Body of pancreas (tissue), 4 donors: ENCODE data around the gene A2M.

Source experiments
- POLR2A ChIP-seq, 3 donors: fragments of 450-650 bp; IDR thresholded peaks; one replicate each; pipeline ENCODE4 v1.6.1; 2016; ENCODE audit warnings: antibody characterized with exemption in 3 of 3, mild to moderate bottlenecking in 2 of 3
- TF ChIP-seq, protein P1 (sequence below), 7 experiments: fragments of 450-650 bp in 4 of 7; fragments of 200-600 bp in 3 of 7; sonication (generic) in 3 of 7; IDR thresholded peaks; one replicate each; pipeline ENCODE4 v1.5.1; 2016 to 2019; ENCODE audit warnings: antibody characterized with exemption in 7 of 7

DNA sequence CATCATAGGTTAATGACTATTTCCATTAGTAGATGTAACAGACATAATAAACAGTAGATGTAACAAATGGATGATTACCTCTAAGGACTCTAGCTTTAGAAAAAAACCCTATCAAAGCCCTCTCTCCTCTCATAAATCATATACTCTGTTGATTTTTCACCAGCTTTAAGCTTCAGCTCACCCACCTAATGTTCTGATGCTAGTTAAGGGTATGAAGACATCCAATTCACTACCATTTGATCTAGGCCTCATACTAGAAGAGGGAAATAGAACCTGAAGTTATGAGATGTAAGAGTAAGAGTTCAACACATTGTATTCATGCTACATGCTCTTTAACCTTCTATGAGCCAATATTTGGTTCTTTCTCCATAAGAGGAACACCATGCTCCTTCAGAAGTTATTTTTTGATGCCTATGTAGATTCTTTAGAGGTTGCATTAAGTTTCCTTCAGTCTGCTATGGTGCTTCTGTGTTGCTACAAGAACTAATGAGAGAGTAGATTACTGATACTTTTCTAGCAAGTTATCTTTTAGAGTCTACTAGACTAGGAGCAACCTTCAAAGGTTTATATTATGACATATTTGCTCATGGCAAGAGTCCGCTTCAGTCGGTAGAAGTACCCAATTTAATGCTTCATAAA lies 16.0 kb downstream of the A2M start:
- no peak for TF ChIP-seq POLR2A (IDR thresholded peaks at IDR 0.05)
- TF ChIP-seq, protein P1, sequence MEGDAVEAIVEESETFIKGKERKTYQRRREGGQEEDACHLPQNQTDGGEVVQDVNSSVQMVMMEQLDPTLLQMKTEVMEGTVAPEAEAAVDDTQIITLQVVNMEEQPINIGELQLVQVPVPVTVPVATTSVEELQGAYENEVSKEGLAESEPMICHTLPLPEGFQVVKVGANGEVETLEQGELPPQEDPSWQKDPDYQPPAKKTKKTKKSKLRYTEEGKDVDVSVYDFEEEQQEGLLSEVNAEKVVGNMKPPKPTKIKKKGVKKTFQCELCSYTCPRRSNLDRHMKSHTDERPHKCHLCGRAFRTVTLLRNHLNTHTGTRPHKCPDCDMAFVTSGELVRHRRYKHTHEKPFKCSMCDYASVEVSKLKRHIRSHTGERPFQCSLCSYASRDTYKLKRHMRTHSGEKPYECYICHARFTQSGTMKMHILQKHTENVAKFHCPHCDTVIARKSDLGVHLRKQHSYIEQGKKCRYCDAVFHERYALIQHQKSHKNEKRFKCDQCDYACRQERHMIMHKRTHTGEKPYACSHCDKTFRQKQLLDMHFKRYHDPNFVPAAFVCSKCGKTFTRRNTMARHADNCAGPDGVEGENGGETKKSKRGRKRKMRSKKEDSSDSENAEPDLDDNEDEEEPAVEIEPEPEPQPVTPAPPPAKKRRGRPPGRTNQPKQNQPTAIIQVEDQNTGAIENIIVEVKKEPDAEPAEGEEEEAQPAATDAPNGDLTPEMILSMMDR (IDR thresholded peaks at IDR 0.05): no peak
